Stimulated activated CD4-positive, alpha-beta T cell treated with anti-CD3 and anti-CD28 coated beads, TNF-alpha, amount 100 ng/mL, for 24 hours (primary cell): ENCODE measurements around the gene PDS5B.
"Not testable (repeated sequence)": the region's sequence is repeated elsewhere in the genome, so short reads cannot be mapped to it uniquely, and the experiment has no call there.

Source experiments
- DNase-seq, 3 experiments: peaks; one replicate each; pipeline ENCODE4 v3.0.0-alpha.2; 2020; ENCODE audit warnings: low read depth in 3 of 3

The PDS5B gene

GRCh38 chr13:32729097-32729496 is 142.8 kb downstream of the PDS5B start:
- not testable (repeated sequence) for DNase-seq

GRCh38 chr13:32731074-32731473 is 144.8 kb downstream of the PDS5B start:
- DNase-seq: no peak

- DNase-seq: peak in 1 of 3 experiments; percentile 10
Observed at GRCh38 chr13:32731576-32731975, 145.3 kb downstream of the PDS5B start.

- DNase-seq: no peak
Observed at GRCh38 chr13:32733690-32734089, 147.4 kb downstream of the PDS5B start.

GRCh38 chr13:32734511-32734910 is 148.3 kb downstream of the PDS5B start:
- DNase-seq: no peak

- no peak for DNase-seq
Observed at GRCh38 chr13:32735859-32736258, 149.6 kb downstream of the PDS5B start.

- no peak for DNase-seq
Observed at GRCh38 chr13:32736648-32737047, 150.4 kb downstream of the PDS5B start.

GRCh38 chr13:32737111-32737571 is 150.9 kb downstream of the PDS5B start:
- no peak for DNase-seq

- no peak for DNase-seq
Observed at GRCh38 chr13:32737679-32738078, 151.4 kb downstream of the PDS5B start.

GRCh38 chr13:32745509-32745908 is 159.3 kb downstream of the PDS5B start:
- DNase-seq: no peak

- no peak for DNase-seq
Observed at GRCh38 chr13:32746474-32746873, 160.2 kb downstream of the PDS5B start.

GRCh38 chr13:32748305-32748704 is 162.1 kb downstream of the PDS5B start:
- DNase-seq: no peak

GRCh38 chr13:32751340-32751739 is 165.1 kb downstream of the PDS5B start:
- DNase-seq: no peak

GRCh38 chr13:32752311-32752710 is 166.1 kb downstream of the PDS5B start:
- no peak for DNase-seq

- no peak for DNase-seq
Observed at GRCh38 chr13:32752997-32753606, 166.8 kb downstream of the PDS5B start.

- no peak for DNase-seq
Observed at GRCh38 chr13:32754179-32754578, 167.9 kb downstream of the PDS5B start.

- DNase-seq: no peak
Observed at GRCh38 chr13:32759152-32759551, 172.9 kb downstream of the PDS5B start.

- DNase-seq: no peak
Observed at GRCh38 chr13:32761472-32761871, 175.2 kb downstream of the PDS5B start.

- no peak for DNase-seq
Observed at GRCh38 chr13:32779119-32779518, 192.9 kb downstream of the PDS5B start.

GRCh38 chr13:32781906-32782305 is 195.7 kb downstream of the PDS5B start:
- no peak for DNase-seq

GRCh38 chr13:32783067-32783466 is 196.8 kb downstream of the PDS5B start:
- peak in 1 of 3 experiments; percentile 3 for DNase-seq

- DNase-seq: no peak
Observed at GRCh38 chr13:32790731-32791130, 204.5 kb downstream of the PDS5B start.

- peak in 1 of 3 experiments; percentile 13 for DNase-seq
Observed at GRCh38 chr13:32791545-32792172, 205.4 kb downstream of the PDS5B start.

- no peak for DNase-seq
Observed at GRCh38 chr13:32796754-32797153, 210.5 kb downstream of the PDS5B start.
